Right atrium auricular region (tissue), 2 donors: Measurements from ENCODE around the gene ADCY4. TPM values are rescaled to one million over a fixed set of nuclear protein-coding genes. Genes with fewer than 3 reads are reported as not detected.

Experiments used
- DNase-seq: peaks from one replicate; pipeline ENCODE4 v3.0.0-alpha.2; 2019; ENCODE audit warnings: low spot score
- H3K27ac ChIP-seq, 2 donors: fragments of 200-600 bp; sonication (generic); 1 replicate in 1 of 2; 2 replicates in 1 of 2; pipeline ENCODE4 v1.5.1; 2016 to 2019
- H3K27me3 ChIP-seq, 2 donors: fragments of 200-600 bp; sonication (generic); one replicate each; pipeline versions ENCODE4 v1.5.1 to v1.6.0; 2017 to 2019
- H3K36me3 ChIP-seq: fragments of 200-600 bp; sonication (generic); one replicate; pipeline ENCODE4 v1.5.1; 2016
- H3K4me1 ChIP-seq, 2 donors: fragments of 200-600 bp; sonication (generic); one replicate each; pipeline versions ENCODE4 v1.5.1 to v1.6.0; 2017 to 2019
- H3K4me3 ChIP-seq, 2 donors: fragments of 200-600 bp; sonication (generic); 1 replicate in 1 of 2; 2 replicates in 1 of 2; pipeline ENCODE4 v1.5.1; 2017 to 2019; ENCODE audit warnings: mild to moderate bottlenecking in 1 of 2, moderate library complexity in 1 of 2
- H3K9me3 ChIP-seq, 2 donors: fragments of 200-600 bp; sonication (generic); one replicate each; pipeline ENCODE4 v1.5.1; 2019
- total RNA-seq, 2 donors: library from RNA; depleted of rRNA; stranded (reverse); fragments of >200 nt; gene quantifications; one replicate each; pipeline ENCODE4 v1.1.0, GENCODE V29; 2016
- TF ChIP-seq, protein P1 (sequence below), 2 donors: fragments of 200-600 bp; sonication (generic); IDR thresholded peaks; one replicate each; pipeline ENCODE4 v1.5.1; 2019; ENCODE audit warnings: antibody characterized with exemption in 2 of 2

Gene ADCY4
- total RNA-seq, 2 donors from 2014 or later = 17.1 to 25.5 TPM

DNA sequence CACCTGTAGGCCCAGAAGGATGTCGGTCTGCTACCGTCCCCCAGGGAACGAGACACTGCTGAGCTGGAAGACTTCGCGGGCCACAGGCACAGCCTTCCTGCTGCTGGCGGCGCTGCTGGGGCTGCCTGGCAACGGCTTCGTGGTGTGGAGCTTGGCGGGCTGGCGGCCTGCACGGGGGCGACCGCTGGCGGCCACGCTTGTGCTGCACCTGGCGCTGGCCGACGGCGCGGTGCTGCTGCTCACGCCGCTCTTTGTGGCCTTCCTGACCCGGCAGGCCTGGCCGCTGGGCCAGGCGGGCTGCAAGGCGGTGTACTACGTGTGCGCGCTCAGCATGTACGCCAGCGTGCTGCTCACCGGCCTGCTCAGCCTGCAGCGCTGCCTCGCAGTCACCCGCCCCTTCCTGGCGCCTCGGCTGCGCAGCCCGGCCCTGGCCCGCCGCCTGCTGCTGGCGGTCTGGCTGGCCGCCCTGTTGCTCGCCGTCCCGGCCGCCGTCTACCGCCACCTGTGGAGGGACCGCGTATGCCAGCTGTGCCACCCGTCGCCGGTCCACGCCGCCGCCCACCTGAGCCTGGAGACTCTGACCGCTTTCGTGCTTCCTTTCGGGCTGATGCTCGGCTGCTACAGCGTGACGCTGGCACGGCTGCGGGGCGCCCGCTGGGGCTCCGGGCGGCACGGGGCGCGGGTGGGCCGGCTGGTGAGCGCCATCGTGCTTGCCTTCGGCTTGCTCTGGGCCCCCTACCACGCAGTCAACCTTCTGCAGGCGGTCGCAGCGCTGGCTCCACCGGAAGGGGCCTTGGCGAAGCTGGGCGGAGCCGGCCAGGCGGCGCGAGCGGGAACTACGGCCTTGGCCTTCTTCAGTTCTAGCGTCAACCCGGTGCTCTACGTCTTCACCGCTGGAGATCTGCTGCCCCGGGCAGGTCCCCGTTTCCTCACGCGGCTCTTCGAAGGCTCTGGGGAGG lies 23.9 kb downstream of the ADCY4 start, which contains the start of gene LTB4R:
Gene LTB4R (plus strand): TSS at position 857 of the 959 bp plus-strand sequence. CDS start 4,150 bp downstream, outside the sequence.
- DNase-seq = no peak
- H3K9me3 ChIP-seq = no peaks in the 10 kb centered on the region
- TF ChIP-seq, protein P1, sequence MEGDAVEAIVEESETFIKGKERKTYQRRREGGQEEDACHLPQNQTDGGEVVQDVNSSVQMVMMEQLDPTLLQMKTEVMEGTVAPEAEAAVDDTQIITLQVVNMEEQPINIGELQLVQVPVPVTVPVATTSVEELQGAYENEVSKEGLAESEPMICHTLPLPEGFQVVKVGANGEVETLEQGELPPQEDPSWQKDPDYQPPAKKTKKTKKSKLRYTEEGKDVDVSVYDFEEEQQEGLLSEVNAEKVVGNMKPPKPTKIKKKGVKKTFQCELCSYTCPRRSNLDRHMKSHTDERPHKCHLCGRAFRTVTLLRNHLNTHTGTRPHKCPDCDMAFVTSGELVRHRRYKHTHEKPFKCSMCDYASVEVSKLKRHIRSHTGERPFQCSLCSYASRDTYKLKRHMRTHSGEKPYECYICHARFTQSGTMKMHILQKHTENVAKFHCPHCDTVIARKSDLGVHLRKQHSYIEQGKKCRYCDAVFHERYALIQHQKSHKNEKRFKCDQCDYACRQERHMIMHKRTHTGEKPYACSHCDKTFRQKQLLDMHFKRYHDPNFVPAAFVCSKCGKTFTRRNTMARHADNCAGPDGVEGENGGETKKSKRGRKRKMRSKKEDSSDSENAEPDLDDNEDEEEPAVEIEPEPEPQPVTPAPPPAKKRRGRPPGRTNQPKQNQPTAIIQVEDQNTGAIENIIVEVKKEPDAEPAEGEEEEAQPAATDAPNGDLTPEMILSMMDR (IDR thresholded peaks at IDR 0.05) = peak; percentile 23 to 68
- H3K36me3 ChIP-seq = peaks cover 14% of the 10 kb centered on the region
- H3K4me1 ChIP-seq = peaks cover 0 to 64% of the 10 kb centered on the region in 2 donors
- H3K27me3 ChIP-seq = no peaks in the 10 kb centered on the region
- peak within 1 kb of the TSS; percentile 37 to 64 for H3K4me3 ChIP-seq
- H3K27ac ChIP-seq = peak within 1 kb of the TSS; percentile 75 to 86

DNA sequence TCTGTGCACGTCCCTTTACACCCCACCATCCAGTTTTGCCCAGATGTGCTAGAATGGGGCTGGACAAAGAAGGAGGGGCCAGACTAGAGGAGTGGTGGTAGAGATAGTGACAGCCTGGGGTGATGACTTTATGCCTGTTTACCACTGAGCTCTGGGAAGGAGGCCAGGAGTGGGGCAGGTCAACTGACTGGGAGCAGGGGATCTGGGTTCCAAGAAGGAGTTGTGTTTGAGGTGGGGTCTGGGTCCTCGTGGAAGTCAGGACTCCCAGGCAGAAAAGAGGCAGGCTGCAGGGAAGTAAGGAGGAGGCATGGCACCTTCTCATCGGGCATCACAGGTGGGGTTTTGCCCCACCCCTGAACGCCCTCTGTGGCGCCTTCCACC lies 24.6 kb downstream of the ADCY4 start:
- peak overlapping the region; percentile 75 to 86 for H3K27ac ChIP-seq
- no peaks in the 10 kb centered on the region for H3K9me3 ChIP-seq
- H3K4me1 ChIP-seq = peaks cover 0 to 57% of the 10 kb centered on the region in 2 donors
- DNase-seq = no peak
- peak overlapping the region; percentile 37 to 64 for H3K4me3 ChIP-seq
- TF ChIP-seq, protein P1 (IDR thresholded peaks at IDR 0.05) = no peak
- peaks cover 21% of the 10 kb centered on the region for H3K36me3 ChIP-seq
- H3K27me3 ChIP-seq = no peaks in the 10 kb centered on the region

DNA sequence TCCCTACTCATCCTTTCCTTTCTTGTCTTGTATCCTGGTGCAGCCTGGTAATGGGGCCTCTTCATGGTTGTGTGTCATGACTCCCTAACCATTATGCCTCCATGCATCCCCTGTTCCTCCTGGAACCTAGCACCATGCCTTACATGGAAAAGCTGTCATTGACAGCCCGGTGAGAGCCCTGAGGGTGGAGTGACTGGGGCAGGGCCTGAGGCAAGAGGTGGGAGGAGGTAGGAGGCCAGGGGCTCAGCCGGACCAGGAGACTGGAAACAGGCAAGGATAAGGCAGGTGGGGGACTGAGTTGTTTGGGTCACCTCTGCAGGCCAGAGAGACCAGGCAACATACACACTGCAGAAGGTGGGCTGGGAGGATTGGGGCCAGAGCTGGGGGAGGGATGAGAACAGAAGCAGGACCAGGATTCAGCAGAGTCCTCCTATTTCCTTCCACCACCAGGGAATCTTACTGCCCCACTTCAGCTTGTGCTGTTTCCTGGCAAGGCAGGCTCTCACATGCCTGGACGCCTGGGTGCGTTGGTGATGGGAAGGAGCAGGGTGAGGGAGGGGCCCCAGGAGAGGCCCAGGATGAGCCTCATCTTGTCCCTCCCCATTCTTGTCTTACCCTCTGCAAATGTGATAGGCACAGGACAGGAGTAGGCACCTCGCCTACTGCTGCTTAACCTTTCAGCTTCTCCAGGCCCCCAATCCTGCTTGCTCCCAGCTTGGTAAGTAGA lies 25.2 kb downstream of the ADCY4 start, which contains the start of gene LTB4R2:
Gene LTB4R2 (plus strand): TSS at position 603 of the 727 bp plus-strand sequence. CDS start 525 bp downstream, outside the sequence.
- DNase-seq = no peak
- Histone ChIP-seq H3K9me3 (no peaks in the 10 kb centered on the region), H3K4me3 (peak within 1 kb of the TSS; percentile 37 to 64), H3K27me3 (no peaks in the 10 kb centered on the region), H3K27ac (peak within 1 kb of the TSS; percentile 75 to 86), H3K36me3 (peaks cover 27% of the 10 kb centered on the region), H3K4me1 (peaks cover 0 to 52% of the 10 kb centered on the region in 2 donors)
- TF ChIP-seq, protein P1 (IDR thresholded peaks at IDR 0.05) = no peak

DNA sequence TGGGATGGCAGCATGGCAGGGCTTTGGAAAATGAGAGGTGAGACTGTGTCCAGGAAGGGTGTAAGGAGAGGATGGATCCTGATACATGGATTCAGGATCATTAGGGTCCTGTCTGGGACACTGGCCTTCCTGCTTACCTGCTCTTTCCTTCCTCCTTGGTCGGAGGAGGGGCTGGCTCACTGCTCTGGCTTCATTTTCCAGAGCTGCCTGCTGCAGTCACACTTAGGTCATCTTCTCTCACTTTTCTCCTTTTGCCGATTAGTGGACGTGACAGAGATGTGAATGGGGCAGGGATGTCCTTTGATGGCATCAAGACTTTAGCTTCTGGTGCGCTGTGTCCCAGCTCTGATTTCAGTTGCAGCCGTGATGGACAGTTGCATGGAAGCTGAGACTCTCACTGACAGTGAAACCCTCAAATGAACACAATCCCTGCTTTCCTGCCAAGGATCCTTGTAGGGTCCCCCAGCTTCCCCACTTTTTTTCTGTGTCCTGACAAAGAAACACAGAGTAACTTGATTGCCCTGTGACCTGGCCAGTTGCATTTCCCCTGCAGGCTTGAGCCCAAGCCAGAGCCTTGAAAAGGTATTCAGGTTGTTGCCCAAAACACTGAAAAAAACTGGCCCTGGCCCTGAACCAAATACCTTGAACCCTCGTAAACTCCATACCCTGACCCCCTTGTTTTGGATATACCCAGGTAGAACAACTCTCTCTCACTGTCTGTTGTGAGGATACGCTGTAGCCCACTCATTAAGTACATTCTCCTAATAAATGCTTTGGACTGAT lies 26.3 kb downstream of the ADCY4 start:
- Histone ChIP-seq H3K4me3 (no peak overlapping the region), H3K27ac (no peak overlapping the region), H3K9me3 (no peaks in the 10 kb centered on the region), H3K36me3 (peaks cover 38% of the 10 kb centered on the region), H3K4me1 (peaks cover 0 to 42% of the 10 kb centered on the region in 2 donors), H3K27me3 (no peaks in the 10 kb centered on the region)
- no peak for DNase-seq
- TF ChIP-seq, protein P1 (IDR thresholded peaks at IDR 0.05) = peak in 1 of 2 donors; percentile 14
